Upper lobe of left lung (tissue), 6 donors: ENCODE measurements around the gene THAP5. TPM values are rescaled to one million over a fixed set of nuclear protein-coding genes. Genes with fewer than 3 reads are reported as not detected.

Experiments used
- ATAC-seq, 2 donors: fragments of 200-7000 bp; cut with Tn5 transposase; one replicate each; pipeline ENCODE4 v1.9.1; 2022; ENCODE audit warnings: mild to moderate bottlenecking in 2 of 2, moderate library complexity in 2 of 2; ENCODE audit not compliant: low FRiP score in 2 of 2
- DNase-seq, 2 donors: peaks; one replicate each; pipeline ENCODE4 v3.0.0-alpha.2; 2019 to 2020
- H3K27ac ChIP-seq, 4 donors: fragments of 200-600 bp; sonication (generic); one replicate each; pipeline ENCODE4 v1.5.1; 2016 to 2019
- H3K27me3 ChIP-seq, 4 donors: fragments of 200-600 bp; sonication (generic); one replicate each; pipeline ENCODE4 v1.5.1; 2017 to 2019
- H3K36me3 ChIP-seq, 4 donors: fragments of 200-600 bp; sonication (generic); one replicate each; pipeline ENCODE4 v1.5.1; 2016 to 2019
- H3K4me1 ChIP-seq, 4 donors: fragments of 200-600 bp; sonication (generic); one replicate each; pipeline ENCODE4 v1.5.1; 2018 to 2019
- H3K4me3 ChIP-seq, 4 donors: fragments of 200-600 bp; sonication (generic); one replicate each; pipeline ENCODE4 v1.5.1; 2017 to 2019; ENCODE audit warnings: mild to moderate bottlenecking in 2 of 4, moderate library complexity in 1 of 4
- H3K9me3 ChIP-seq, 4 donors: fragments of 200-600 bp; sonication (generic); one replicate each; pipeline ENCODE4 v1.5.1; 2018 to 2019
- EP300 ChIP-seq, 4 donors: sonication (generic); formaldehyde crosslinking; IDR thresholded peaks; one replicate each; pipeline ENCODE4 v1.5.1; 2017; ENCODE audit warnings: antibody characterized with exemption in 4 of 4, control low read depth in 2 of 4
- POLR2A ChIP-seq, 4 donors: fragments of 450-650 bp; IDR thresholded peaks; one replicate each; pipeline ENCODE4 v1.5.1; 2016 to 2017; ENCODE audit warnings: antibody characterized with exemption in 4 of 4, mild to moderate bottlenecking in 2 of 4
- POLR2AphosphoS5 ChIP-seq, 2 donors: sonication (generic); formaldehyde crosslinking; IDR thresholded peaks; one replicate each; pipeline ENCODE4 v1.5.1; 2017; ENCODE audit warnings: antibody characterized with exemption in 2 of 2
- WGBS, 2 donors: methylation state at CpG; one replicate each; pipeline ENCODE4 v1.1.5; 2017 to 2018; 5-methylcytosine and 5-hydroxymethylcytosine counted together
- total RNA-seq, 6 donors: library from RNA; depleted of rRNA in 4 of 6; stranded (reverse); fragments of >200 nt in 4 of 6; gene quantifications; one replicate each; pipeline versions ENCODE4 v1.1.0 to v1.2.1, GENCODE V29; 2016 to 2021
- TF ChIP-seq, protein P1 (sequence below), 6 experiments: fragments of 450-650 bp in 4 of 6; fragments of 200-600 bp in 2 of 6; sonication (generic) in 2 of 6; IDR thresholded peaks; one replicate each; pipeline ENCODE4 v1.5.1; 2016 to 2019; ENCODE audit warnings: antibody characterized with exemption in 6 of 6
- donor health status: DM: no; HTN: no; CAD: no; lungs with moderate emphysema.
- donor health status: DM: no; HTN: yes; CAD: no; lungs with severe emphysema.

The THAP5 gene
- total RNA-seq, 6 donors from 2014 or later: 8.2 to 32.9 (median 19.8) TPM

DNA sequence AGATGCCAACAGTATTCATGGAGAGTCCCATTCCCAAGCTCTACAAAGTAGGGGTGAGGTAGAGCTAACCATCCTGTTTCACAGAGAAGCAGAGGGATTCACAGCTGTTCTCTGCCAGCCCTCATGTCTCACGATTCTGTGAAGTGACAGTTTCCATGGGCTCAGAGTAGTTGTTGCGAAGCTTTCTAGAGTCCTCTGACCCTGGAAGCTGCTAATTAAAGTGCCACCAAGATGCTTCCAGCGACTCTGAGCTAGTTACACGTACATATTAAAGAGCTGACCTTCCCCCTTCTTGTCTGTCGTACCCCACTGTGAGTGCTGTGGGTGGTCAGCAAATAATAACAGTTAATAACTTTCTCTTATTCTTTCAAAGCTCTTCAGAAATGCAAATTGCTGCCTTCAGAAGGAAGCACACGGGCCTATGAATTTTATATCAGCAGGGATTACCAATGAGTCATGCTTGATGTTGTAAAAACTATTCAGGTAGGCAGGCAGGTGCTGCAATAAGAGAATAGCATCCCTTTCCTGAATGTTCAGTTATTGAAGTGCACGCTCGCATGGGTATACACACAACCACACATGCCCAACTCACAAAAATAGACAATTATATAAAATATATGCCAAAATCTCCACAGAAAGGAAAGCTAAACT lies 34.3 kb upstream of the THAP5 start:
- TF ChIP-seq, protein P1, sequence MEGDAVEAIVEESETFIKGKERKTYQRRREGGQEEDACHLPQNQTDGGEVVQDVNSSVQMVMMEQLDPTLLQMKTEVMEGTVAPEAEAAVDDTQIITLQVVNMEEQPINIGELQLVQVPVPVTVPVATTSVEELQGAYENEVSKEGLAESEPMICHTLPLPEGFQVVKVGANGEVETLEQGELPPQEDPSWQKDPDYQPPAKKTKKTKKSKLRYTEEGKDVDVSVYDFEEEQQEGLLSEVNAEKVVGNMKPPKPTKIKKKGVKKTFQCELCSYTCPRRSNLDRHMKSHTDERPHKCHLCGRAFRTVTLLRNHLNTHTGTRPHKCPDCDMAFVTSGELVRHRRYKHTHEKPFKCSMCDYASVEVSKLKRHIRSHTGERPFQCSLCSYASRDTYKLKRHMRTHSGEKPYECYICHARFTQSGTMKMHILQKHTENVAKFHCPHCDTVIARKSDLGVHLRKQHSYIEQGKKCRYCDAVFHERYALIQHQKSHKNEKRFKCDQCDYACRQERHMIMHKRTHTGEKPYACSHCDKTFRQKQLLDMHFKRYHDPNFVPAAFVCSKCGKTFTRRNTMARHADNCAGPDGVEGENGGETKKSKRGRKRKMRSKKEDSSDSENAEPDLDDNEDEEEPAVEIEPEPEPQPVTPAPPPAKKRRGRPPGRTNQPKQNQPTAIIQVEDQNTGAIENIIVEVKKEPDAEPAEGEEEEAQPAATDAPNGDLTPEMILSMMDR (IDR thresholded peaks at IDR 0.05): no peak
- no peak for TF ChIP-seq EP300 (IDR thresholded peaks at IDR 0.05)
- no peak for TF ChIP-seq POLR2A (IDR thresholded peaks at IDR 0.05)
- TF ChIP-seq POLR2AphosphoS5 (IDR thresholded peaks at IDR 0.05): no peak
- ATAC-seq (no peak), DNase-seq (no peak)
- H3K4me1 ChIP-seq: no peaks in the 10 kb centered on the region
- WGBS, 2 donors: 72 to 79% methylated on average over 8 of the region's 8 CpGs
- no peaks in the 10 kb centered on the region for H3K9me3 ChIP-seq
- H3K4me3 ChIP-seq: no peak overlapping the region
- H3K36me3 ChIP-seq: no peaks in the 10 kb centered on the region
- H3K27me3 ChIP-seq: no peaks in the 10 kb centered on the region
- H3K27ac ChIP-seq: no peak overlapping the region

GRCh38 chr7:108600399-108600798 lies 30.9 kb upstream of the THAP5 start:
- no peaks in the 10 kb centered on the region for H3K9me3 ChIP-seq
- no peak overlapping the region for H3K27ac ChIP-seq
- no peak overlapping the region for H3K4me3 ChIP-seq
- H3K27me3 ChIP-seq: no peaks in the 10 kb centered on the region
- no peaks in the 10 kb centered on the region for H3K36me3 ChIP-seq
- WGBS, 2 donors: 64 to 81% methylated on average over 1 of the region's 1 CpG
- DNase-seq: no peak
- ATAC-seq: no peak
- TF ChIP-seq, protein P1 (IDR thresholded peaks at IDR 0.05): no peak
- no peak for TF ChIP-seq POLR2AphosphoS5 (IDR thresholded peaks at IDR 0.05)
- no peak for TF ChIP-seq POLR2A (IDR thresholded peaks at IDR 0.05)
- TF ChIP-seq EP300 (IDR thresholded peaks at IDR 0.05): no peak
- no peaks in the 10 kb centered on the region for H3K4me1 ChIP-seq

DNA sequence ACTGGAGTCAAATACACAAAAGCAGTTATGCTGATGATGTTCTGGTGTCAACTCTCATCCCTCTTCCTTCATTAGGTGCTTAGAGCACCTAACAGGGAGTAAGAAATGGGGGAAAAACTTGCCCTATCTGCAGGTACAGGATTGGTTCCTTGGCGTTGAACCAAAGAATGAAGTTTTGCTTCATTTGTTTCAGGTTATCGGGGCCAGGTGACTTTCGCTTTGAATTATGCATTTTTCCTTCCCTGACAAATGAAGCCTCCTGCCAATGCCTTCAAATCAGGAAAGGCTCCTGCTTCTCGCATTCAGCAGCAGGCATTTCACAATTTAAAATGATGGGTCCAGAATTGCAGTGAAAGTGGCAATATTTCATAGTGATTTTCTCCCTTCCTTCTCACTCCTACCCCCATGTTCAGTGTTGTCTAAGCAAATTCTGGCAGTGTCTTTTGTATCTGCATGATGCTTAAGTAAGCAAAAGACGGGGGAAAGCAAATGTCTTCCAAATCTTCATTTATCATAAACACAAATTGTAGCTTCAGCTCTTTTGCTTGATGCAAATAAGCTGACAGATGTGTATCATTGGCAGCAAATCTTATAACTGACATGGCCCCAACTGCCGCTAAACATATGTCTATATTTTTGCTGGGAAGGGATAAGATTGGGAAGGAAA lies 29.5 kb upstream of the THAP5 start:
- DNase-seq (no peak), ATAC-seq (no peak)
- 73 to 82% methylated on average over 6 of the region's 6 CpGs for WGBS, 2 donors

DNA sequence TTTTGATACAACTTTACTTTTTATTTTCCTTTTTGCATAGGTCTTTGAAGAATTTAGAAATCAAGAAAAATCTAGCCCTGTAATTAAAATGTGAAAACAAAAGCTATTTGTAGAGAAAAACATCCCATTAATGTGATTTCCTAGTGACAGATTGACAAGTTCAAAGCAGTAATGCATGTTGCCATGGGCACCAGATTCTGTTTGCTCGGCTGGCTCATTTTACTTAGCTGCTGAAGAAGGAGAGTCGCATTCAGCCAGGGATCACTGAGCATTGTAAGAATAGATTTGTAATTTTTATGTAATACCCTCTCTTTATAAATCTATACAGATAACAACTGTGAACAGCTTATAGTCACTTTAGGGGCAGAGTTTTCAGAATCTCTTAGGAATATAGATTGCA lies 28.6 kb upstream of the THAP5 start:
- H3K4me3 ChIP-seq: no peak overlapping the region
- H3K27ac ChIP-seq: no peak overlapping the region
- no peak for ATAC-seq
- no peaks in the 10 kb centered on the region for H3K9me3 ChIP-seq
- 41 to 60% methylated on average over 2 of the region's 2 CpGs for WGBS, 2 donors
- no peaks in the 10 kb centered on the region for H3K36me3 ChIP-seq
- H3K4me1 ChIP-seq: no peaks in the 10 kb centered on the region
- DNase-seq: no peak
- H3K27me3 ChIP-seq: no peaks in the 10 kb centered on the region
- no peak for TF ChIP-seq POLR2A (IDR thresholded peaks at IDR 0.05)
- TF ChIP-seq POLR2AphosphoS5 (IDR thresholded peaks at IDR 0.05): no peak
- no peak for TF ChIP-seq EP300 (IDR thresholded peaks at IDR 0.05)
- TF ChIP-seq, protein P1 (IDR thresholded peaks at IDR 0.05): no peak

More for the DNA sequence above, 29.5 kb upstream of the THAP5 start:
- Histone ChIP-seq H3K4me3 (no peak overlapping the region), H3K27ac (no peak overlapping the region), H3K9me3 (no peaks in the 10 kb centered on the region), H3K36me3 (no peaks in the 10 kb centered on the region), H3K27me3 (no peaks in the 10 kb centered on the region), H3K4me1 (no peaks in the 10 kb centered on the region)
- TF ChIP-seq, protein P1 (IDR thresholded peaks at IDR 0.05): no peak
- no peak for TF ChIP-seq POLR2AphosphoS5 (IDR thresholded peaks at IDR 0.05)
- no peak for TF ChIP-seq POLR2A (IDR thresholded peaks at IDR 0.05)
- TF ChIP-seq EP300 (IDR thresholded peaks at IDR 0.05): no peak
